GM18861 (cell line): ENCODE data around the gene OSMR.

Experiments used
- ATAC-seq: cut with Tn5 transposase; IDR thresholded peaks from one replicate; pipeline ENCODE4 v1.9.1; 2021; ENCODE audit not compliant: unreplicated experiment

OSMR gene

DNA sequence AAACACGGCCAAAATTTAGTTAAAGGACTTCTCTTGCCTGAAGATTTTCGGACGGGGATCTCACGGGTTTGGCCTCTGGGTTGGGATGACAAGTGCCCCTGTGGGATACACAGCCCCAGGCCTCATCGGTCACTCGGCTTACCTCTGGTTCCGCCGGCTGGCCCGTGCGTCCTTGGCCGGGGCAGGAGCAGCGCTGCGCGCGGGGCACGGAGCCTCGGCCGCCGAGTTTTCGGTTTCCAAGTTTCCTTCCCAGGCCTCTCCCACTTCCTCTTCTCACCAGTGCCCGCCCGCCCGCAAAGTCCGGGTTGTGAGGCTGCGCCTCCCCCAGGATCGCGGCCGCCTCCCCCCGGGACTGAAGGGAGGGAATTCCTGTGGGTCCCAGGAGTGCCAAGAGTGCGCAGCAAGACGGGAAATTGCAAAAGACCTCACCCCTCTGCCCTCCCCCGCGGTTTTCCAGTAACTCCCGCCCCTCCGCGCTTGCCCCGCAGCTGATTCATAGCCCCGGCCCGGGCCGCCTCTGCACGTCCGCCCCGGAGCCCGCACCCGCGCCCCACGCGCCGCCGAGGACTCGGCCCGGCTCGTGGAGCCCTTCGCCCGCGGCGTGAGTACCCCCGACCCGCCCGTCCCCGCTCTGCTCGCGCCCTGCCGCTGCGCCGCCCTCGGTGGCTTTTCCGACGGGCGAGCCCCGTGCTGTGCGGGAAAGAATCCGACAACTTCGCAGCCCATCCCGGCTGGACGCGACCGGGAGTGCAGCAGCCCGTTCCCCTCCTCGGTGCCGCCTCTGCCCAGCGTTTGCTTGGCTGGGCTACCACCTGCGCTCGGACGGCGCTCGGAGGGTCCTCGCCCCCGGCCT is at the start of gene OSMR:
Gene OSMR (plus strand): TSS at position 487 of the 853 bp plus-strand sequence. CDS start 23,033 bp downstream, outside the sequence.
- no peak for ATAC-seq

DNA sequence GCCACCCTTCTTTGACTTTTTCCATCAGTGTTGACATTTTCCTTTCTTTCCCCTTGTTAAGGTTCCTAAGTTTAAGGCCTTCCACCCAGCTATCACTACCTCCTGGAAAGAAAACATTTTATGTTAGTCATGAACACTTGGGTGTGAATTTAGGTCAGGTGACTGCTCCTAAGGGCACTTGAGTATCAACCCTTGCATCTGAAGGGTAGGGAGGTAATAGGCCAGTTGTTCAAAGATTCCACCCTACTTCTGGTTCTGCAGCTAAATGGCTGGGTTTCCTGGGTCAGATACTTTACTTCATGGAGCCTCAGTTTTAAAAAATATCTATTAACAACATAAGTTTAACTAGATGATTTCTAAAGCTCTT is 49.1 kb upstream of the OSMR start:
- ATAC-seq = no peak

DNA sequence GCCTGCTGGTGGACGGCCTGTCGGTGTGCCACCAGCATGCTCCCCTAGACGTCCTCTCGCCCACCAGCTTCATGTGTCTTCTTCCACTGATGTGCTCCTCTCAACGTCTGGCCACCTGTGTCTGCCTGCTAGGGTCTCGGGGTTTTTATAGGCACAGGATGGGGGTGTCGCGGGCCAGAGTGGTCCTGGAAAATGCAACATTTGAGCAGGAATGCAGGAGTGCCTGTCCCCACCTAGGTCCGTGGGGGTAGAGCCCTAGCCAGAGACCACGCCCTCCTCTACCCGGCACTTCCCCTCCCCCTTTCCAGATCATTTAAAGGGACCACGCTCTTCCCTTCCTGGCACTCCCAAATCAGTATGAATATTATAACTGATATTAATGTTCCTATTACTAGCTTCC is 48.0 kb upstream of the OSMR start:
- ATAC-seq = no peak

DNA sequence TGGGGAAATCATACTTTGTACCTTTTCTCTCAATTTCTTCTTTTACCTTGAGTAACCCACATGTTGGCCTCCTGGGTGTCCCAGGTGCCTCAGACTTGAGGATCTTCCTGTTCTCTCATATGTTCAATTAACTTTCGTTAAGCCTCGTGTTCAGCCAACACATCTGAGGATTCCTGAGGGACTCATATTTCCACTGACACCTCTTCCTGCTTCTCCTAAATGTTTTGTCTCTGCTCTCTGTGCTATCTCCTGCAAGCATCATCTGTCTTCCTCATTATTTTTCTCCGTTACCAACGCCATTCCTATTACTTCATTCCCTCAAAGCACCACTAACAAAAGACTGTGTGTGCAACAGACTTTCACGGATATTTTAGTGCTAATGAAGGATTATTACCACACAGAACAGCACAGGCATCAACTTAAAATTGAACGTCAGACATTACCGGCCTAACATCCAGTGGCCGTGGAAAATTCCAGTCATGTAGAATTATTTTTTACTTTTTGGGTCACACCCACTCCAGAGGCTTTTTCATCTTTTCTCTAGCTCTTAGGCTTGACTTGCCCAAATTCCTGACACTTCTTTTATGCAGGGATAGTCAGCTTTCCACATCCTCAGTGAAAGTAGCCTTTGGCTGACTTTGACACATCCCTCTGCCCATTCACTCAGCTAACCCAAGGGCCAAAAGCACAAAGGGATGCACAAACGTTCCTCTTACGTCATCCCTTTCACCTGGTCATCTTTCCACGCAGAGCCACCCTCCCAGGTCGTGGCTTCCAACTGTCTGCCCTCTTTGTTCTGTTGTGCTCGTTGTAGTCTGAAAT is 46.0 kb upstream of the OSMR start:
- ATAC-seq = no peak

DNA sequence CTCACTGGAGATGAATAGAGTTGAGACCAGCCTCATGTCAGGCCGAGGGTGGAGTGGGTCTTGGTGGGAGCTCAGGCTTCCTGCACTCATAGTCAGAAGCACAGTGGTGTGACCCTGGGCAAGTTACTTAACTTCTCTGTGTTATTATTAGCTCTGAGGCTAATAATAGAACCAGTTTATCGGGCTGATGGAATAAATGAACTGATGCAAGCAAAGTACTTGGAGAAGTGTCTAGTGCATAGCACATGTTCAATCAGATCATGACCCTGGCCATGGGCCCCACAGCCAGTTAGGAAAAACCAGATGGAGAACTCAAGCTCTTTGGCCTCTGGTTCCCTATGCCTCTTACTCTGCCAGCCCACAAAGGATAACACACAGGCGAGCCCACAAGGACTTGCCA is 45.3 kb upstream of the OSMR start:
- ATAC-seq = no peak

DNA sequence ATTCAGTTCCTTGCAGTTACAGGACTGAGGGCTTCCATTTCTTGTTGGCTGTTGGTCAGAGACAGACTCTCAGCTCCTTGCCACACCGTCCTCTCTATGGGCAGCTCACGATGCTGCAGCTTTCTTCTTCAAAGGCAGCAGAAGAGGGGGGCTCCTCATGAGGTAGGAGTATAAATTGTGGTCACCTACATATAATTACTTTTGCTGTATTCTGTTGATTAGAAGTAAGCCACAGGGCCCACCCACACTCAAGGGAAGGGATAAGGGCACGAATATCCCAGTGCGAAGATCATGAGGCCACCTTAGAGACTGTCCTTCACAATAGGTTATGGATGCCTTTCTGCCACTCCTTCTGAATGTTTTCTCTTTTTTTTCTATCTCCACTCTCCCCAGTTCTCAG is 43.7 kb upstream of the OSMR start:
- no peak for ATAC-seq

DNA sequence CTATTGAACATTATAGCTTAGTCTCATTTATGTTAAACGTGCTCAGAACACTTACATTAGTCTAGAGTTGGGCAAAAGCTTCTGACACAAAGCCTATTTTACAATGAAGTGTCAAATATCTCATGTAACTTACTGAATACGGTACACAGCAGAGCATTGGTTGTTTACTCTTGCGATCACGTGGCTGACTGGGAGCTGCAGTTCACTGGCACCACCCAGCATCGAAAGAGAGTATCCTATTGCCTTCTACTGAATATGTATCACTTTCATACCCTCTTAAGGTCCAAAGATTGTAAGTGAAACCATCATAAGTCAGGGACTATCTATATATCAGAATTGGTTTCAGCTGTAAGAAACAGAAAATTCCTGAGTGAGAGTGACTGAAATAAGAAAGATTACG is 42.6 kb upstream of the OSMR start:
- ATAC-seq = no peak

DNA sequence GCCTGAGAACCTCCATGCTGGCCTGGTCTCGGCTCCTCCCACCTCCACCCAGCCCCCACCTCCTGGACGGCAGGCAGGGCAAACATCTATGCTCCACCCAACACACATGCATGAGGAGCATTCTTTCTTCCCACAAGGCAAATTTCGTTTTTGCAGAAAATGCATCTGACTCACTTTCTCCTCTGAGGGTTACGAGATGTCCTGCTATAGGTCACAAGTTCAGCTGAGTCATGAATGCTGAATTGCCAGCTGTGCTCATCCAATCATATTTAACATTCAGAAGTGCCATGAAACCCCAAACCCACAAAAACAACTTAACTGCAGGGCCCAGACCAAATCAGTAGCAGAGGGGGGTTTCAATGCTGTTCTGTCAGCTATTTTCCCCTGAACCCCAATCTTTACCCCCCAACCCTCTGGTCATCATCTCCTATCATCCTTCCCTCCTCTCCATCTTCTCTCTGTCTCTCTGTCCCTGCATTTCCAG is 39.0 kb upstream of the OSMR start:
- no peak for ATAC-seq

DNA sequence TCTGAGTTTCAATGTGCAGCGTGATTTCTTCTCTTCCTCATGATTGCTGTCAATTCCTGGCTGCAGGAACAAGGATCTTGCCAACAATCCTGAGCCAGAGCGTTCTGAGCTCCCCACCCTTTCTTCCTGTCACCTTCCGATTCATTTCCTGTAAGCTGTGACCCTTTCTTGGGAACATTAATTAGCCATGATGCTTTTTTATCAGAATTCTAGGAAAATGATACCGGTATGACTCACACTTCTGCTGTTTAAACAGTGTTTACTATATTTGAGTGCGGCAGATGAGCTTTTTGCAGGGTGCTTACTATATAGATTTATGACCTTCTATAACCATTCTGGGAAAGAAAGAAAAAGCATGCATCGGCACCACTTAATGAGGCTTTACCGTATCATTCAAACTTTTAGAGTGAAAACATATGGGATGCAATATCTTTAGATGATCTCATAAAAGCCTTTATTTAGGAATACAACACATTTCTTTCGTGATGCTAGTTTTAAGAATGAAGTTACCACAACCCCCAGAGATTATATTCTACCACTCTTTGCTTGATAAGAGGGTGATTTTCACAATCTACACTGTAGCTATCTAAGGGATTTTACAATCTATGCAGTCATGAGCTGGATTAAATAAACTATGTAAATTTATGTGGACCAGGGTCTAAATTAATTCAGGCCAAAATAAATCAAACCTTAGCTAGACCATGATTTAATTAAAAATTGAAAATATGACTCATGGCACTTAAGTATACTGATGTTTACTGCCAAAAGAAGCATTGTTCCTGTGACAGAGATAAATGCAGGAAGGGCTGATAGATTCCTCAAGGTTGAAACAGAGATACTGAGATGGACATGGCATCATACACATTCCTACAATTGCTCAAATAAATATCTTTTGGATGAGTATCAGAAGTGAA is 38.0 kb upstream of the OSMR start:
- ATAC-seq = no peak

DNA sequence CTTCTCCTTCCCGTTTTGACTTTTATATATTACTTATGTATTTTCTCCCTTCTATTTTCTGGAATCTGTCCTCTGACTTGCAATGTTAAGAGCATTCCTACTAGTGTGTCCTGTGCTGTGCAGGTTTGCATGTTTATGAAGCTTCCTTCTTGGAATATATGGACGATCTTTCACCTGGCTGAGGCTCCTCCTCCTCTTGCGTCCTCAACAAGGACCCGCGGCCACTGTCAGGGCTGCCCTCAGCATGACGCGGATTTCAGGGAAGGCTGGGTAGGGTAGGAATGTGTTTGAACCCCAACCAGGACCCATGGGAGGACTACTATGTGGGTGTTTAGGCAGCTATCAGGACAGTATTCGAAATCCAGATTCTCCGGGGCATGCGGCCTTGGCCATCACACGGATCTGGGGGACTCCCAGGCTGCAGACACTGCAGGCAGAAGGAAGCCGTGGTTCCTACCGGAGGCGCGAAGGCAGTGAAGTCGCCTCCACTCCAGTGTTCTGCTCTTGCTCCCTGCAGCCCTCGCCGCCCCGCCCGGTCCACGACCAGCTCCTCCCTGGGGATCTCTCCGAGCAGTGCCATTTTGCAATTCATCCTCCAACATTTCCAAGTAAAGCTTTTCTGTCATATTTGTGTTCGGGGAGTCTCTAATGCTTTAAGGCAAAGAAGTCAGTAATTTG is 37.0 kb upstream of the OSMR start:
- no peak for ATAC-seq

DNA sequence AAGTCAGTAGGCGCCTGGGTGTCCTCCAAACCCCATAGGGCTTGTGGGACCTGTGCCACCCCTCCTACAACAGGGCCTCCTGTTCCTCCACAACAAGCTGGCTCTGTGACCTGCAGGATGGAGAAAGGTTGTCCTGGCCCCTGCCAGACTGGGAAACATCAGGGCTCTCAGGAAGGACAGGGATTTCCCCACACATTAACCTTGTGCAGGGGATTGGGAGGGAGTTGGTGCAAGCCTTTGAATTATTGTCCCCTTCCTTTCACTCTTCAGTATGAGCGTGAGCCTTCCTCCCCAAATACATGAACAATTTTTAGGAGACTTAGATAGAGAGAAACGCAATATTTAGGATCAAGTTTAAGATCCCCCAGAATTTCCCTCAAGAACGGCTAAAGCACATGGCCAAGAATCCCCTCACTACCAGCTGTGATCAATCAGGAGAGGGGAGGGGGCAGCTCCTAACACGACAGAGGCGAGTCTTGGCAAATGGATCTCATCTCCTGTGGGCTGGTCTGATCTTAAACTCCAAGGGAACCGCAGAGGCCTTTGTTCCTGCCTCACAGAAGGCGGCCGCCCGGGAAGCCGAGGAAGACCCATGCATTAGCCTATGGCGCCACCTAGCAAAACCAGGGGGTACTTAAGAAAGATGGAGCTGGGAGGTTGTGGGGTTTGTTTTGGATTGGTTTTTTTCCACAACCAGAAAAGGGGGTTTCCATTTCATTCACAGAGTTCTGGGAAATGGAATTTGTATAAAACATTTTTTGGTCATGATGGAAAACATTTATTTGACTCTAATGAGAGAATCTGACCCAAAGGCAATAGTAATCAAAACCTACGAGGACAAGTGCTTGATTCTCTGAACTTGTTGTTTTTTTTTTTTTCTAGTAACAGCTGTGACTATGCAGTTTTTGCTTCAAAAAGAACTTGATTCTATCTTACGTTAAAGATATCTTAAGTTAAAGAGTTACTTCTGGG is 36.1 kb upstream of the OSMR start:
- ATAC-seq = peak; percentile 60

DNA sequence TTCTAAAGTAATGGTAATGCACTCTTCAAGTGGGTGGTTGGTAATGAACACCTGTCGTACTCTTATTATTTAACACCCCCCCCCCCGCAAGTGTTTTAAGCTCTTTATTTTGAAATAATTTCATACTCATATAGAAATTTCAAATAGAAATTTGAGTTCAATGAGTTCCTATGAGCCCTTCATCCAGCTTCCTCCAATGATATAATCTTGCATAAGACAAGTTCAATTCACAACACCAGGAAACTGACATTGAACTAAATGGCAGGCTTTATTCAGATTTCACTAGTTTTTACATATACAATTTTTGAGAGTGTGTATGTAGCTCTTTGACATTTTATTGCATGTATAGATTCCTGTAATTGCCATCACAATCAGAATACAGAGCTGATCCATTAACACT is 30.9 kb upstream of the OSMR start:
- no peak for ATAC-seq

DNA sequence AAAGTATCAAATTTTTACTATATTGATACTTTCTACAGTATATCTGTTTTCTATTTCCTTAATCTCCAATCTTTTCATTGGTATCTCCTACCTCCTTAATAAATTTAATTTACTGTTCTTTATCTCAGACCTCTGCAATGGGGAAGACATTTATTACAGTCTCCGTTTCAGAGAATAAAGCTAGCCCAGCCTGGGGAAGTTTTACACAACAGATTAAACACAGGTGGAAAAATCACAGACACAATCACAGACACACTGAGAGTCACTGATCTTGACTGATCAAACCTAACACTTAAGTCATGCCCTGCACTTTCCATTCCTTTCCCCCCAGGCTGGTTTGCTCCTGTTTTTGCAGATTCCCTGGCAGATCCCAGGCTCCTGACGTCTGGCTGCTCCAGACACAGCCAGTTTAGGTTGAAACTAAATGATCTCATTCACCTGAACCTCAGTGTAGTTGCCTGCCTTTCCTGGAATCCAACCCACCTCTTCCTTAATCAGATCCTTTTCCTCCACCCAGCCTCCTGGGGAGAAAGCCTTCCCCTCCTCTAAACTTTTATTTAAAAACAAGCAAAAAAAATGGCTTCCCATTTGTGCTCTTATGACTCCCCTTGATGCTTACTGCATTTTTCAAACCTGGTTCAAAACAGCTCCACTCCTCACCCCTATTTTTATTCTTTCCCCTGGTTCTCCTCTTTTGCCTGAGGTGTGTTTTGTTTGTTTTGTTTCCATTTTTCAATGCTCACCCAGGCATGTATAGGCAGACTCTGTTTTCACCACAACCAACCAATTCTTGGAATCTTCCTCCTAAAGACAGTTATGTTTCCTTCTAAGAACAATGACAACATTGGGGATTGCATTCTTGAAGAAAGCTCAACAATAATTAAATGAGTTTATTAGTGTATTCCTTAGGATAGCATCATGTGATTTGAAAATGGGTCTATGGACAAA is 29.5 kb upstream of the OSMR start:
- ATAC-seq = no peak

DNA sequence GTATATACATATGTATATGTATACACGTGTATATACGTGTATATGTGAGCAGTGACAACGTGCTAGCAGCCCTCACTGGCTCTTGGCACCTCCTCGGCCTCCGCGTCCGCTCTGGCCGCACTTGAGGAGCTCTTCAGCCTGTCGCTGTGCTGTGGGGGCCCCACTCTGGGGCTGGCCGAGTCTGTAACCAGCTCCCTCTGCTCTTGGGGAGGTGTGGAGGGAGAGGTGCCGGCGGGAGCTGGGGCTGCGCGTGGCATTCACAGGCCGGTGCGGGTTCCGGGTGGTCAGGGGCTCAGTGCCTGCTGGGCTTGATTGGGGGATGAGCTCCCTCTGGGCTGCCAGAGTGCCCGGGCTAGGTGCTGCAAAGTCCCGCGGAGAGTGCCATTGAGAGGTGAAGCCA is 24.1 kb upstream of the OSMR start:
- ATAC-seq = no peak

DNA sequence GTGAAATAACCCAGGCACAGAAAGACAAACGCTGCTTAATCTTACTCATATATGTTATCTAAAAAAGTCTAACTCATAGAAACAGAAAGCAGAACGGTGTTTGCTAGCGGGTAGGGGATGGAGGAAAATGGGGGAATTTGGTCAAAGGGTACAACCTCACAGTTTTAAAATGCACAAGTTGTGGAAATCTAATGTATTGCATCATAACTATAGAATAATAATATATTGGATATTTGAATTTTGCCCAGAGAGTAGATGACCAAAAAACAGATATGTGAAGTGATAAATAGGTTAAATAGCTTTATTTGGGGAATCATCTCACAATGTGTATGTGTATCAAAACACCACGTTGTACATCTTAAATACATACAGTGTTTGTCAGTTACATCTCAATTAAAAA is 22.3 kb upstream of the OSMR start:
- ATAC-seq = no peak

DNA sequence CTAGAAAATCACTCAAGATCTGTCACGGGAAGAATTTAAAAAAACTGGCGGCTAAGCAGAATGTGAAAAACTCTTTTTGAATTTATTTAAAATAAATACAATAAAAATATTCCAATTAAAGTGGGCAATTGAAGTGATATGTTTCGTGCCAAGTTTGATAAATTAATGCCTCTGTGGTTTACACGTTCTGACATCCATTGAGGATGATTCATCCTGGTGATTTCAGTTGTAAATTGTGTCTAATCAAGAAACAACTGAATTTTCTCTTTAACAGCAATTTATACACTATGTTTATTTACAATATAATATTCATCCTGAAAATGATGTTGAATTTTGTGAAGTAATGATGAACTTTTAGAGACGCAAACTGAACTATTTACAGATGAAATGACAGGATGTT is 21.0 kb upstream of the OSMR start:
- no peak for ATAC-seq

DNA sequence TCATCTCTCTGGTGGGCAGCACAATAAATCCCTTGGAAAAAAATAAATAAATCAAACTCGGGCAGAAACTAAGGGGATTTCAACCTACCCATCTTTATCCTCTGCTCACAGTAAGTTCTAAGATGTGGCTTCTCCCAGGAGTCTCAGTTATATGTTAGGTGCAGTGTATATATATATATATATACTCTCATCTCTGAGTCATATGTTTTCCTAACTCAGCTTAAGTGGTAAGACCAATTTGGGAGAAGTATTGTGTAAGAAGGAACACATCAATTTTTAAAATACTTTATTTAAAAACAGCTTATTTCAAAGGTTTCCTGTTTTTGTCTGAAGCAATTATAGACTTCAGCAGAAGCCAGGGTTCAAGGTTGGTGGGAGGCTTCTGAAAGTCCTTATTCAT is 20.3 kb upstream of the OSMR start:
- no peak for ATAC-seq

DNA sequence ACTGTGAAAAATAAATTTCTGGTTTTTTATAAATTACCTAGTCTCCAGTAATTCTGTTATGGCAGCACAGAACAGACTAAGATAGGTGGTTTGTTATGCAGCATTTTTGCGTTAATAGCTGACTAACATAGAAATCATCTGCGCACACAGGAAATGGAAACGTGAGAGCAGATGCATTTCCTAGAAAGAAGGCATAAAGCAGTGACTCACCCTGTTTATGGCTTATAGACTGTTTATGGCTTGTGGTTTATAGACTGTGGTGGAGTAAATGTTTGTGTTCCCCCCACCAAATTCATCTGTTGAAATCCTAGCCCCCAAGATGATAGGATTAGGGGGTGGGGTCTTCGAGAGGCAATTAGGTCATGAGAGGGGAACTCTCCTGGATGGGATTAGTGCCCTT is 18.3 kb upstream of the OSMR start:
- ATAC-seq = no peak
